Ishikawa (cell line): ENCODE results near the gene OBI1.
A peak's percentile ranks its signal among the peaks of the same experiment; 100 is the strongest.

Experiments used
- CEBPB ChIP-seq: IDR thresholded peaks from 2 replicates; pipeline ENCODE4 v1.6.1; 2012
- CREB1 ChIP-seq: IDR thresholded peaks from 2 replicates; pipeline ENCODE4 v1.6.1; 2012; ENCODE audit warnings: low read depth
- EGR1 ChIP-seq: IDR thresholded peaks from 2 replicates; pipeline ENCODE4 v1.6.1; 2012
- EP300 ChIP-seq: IDR thresholded peaks from 2 replicates; pipeline ENCODE4 v1.6.1; 2012; ENCODE audit warnings: borderline replicate concordance
- FOXM1 ChIP-seq: IDR thresholded peaks from 2 replicates; pipeline ENCODE4 v1.6.1; 2012; ENCODE audit warnings: low read depth, borderline replicate concordance
- MAX ChIP-seq: IDR thresholded peaks from 2 replicates; pipeline ENCODE4 v1.6.1; 2012
- NFIC ChIP-seq: IDR thresholded peaks from 2 replicates; pipeline ENCODE4 v1.6.1; 2012
- RAD21 ChIP-seq: IDR thresholded peaks from 2 replicates; pipeline ENCODE4 v1.6.1; 2012; ENCODE audit warnings: low read depth
- REST ChIP-seq: IDR thresholded peaks from 2 replicates; pipeline ENCODE4 v1.6.1; 2012; ENCODE audit warnings: low read depth, mild to moderate bottlenecking
- TAF1 ChIP-seq: IDR thresholded peaks from 2 replicates; pipeline ENCODE4 v1.6.1; 2012; ENCODE audit warnings: low read depth, mild to moderate bottlenecking
- TCF12 ChIP-seq: IDR thresholded peaks from 2 replicates; pipeline ENCODE4 v1.6.1; 2012; ENCODE audit warnings: low read depth
- TEAD4 ChIP-seq: IDR thresholded peaks from 2 replicates; pipeline ENCODE4 v1.6.1; 2012
- USF1 ChIP-seq: IDR thresholded peaks from 2 replicates; pipeline ENCODE4 v1.6.1; 2012
- YY1 ChIP-seq: IDR thresholded peaks from 2 replicates; pipeline ENCODE4 v1.6.1; 2012; ENCODE audit warnings: low read depth
- ZBTB7A ChIP-seq: IDR thresholded peaks from 2 replicates; pipeline ENCODE4 v1.6.1; 2012; ENCODE audit warnings: low read depth

OBI1 gene

GRCh38 chr13:78606471-78607408 is 52.2 kb downstream of the OBI1 start:
- TF ChIP-seq TCF12 = no peak
- no peak for TF ChIP-seq CREB1
- TF ChIP-seq REST = no peak
- no peak for TF ChIP-seq NFIC

- no peak for TF ChIP-seq MAX
- no peak for TF ChIP-seq TAF1
- no peak for TF ChIP-seq FOXM1
- no peak for TF ChIP-seq USF1
- no peak for TF ChIP-seq REST
- no peak for TF ChIP-seq EGR1
- TF ChIP-seq RAD21 = no peak
- no peak for TF ChIP-seq ZBTB7A
- TF ChIP-seq YY1 = no peak
- no peak for TF ChIP-seq EP300
- no peak for TF ChIP-seq CEBPB
- no peak for TF ChIP-seq CREB1
- TF ChIP-seq TCF12 = no peak
- TF ChIP-seq TEAD4 = no peak
- TF ChIP-seq NFIC = no peak
Measured at GRCh38 chr13:78604782-78605611, 54.0 kb downstream of the OBI1 start.

- no peak for TF ChIP-seq FOXM1
- peak; percentile 95 for TF ChIP-seq MAX
- no peak for TF ChIP-seq RAD21
- peak; percentile 48; the same call in 1 of the 2 replicates for TF ChIP-seq TCF12
- no peak for TF ChIP-seq NFIC
- TF ChIP-seq USF1 = 0 out of 2 replicates have a peak, but pooled peaks have one; percentile 26
Measured at GRCh38 chr13:78603240-78603957, 55.6 kb downstream of the OBI1 start, which contains the start of gene POU4F1. POU4F1 (minus strand) TSS chr13:78603552; CDS start chr13:78603326, 226 bp downstream.

- TF ChIP-seq YY1 = no peak
- TF ChIP-seq TCF12 = no peak
- no peak for TF ChIP-seq TEAD4
- TF ChIP-seq RAD21 = no peak
- TF ChIP-seq CEBPB = no peak
- no peak for TF ChIP-seq REST
- TF ChIP-seq TAF1 = no peak
- no peak for TF ChIP-seq USF1
- TF ChIP-seq EGR1 = no peak
- TF ChIP-seq ZBTB7A = no peak
- TF ChIP-seq CREB1 = no peak
Measured at GRCh38 chr13:78602561-78603239, 56.3 kb downstream of the OBI1 start.
